Thoracic aorta (tissue), 2 donors: ENCODE data around the gene KCNQ5. TPM values are rescaled to one million over a fixed set of nuclear protein-coding genes. Genes with fewer than 3 reads are reported as not detected.
A peak's percentile ranks its signal among the peaks of the same experiment; 100 is the strongest.

Experiments
- ATAC-seq: fragments of 150-250 bp; one replicate; pipeline ENCODE4 v1.8.0; 2017; ENCODE audit warnings: low read depth; ENCODE audit not compliant: insufficient number of reproducible peaks, low FRiP score
- DNase-seq: peaks from one replicate; pipeline ENCODE4 v3.0.0-alpha.2; 2020; ENCODE audit warnings: low spot score
- H3K27ac ChIP-seq, 2 donors: fragments of 200-600 bp; sonication (generic); 1 replicate in 1 of 2; 2 replicates in 1 of 2; pipeline ENCODE4 v1.5.1; 2016; ENCODE audit warnings: mild to moderate bottlenecking in 2 of 2, moderate library complexity in 2 of 2
- H3K27me3 ChIP-seq: fragments of 200-600 bp; sonication (generic); replicated peaks from 2 replicates; pipeline ENCODE4 v1.6.0; 2016; ENCODE audit warnings: mild to moderate bottlenecking; ENCODE audit not compliant: insufficient read depth
- H3K36me3 ChIP-seq: fragments of 200-600 bp; sonication (generic); one replicate; pipeline ENCODE4 v1.5.1; 2016
- H3K4me1 ChIP-seq, 2 donors: fragments of 200-600 bp; sonication (generic); 1 replicate in 1 of 2; 2 replicates in 1 of 2; pipeline versions ENCODE4 v1.5.1 to v1.6.0; 2016; ENCODE audit warnings: low read depth in 2 of 2, mild to moderate bottlenecking in 1 of 2; ENCODE audit not compliant: control insufficient read depth in 1 of 2
- H3K4me3 ChIP-seq: fragments of 200-600 bp; sonication (generic); 2 replicates; pipeline ENCODE4 v1.5.1; 2016; ENCODE audit warnings: mild to moderate bottlenecking
- H3K9me3 ChIP-seq: fragments of 200-600 bp; sonication (generic); 2 replicates; pipeline ENCODE4 v1.5.1; 2016
- CTCF ChIP-seq: fragments of 200-600 bp; sonication (generic); IDR thresholded peaks from one replicate; pipeline ENCODE4 v1.5.1; 2019; ENCODE audit warnings: antibody characterized with exemption
- total RNA-seq, 2 donors: library from RNA; depleted of rRNA; stranded (reverse); fragments of >200 nt; gene quantifications; one replicate each; pipeline versions ENCODE4 v1.1.0 to v1.2.3, GENCODE V29; 2016

Gene KCNQ5
- total RNA-seq, 2 donors from 2014 or later = 7.3 to 8.5 TPM

GRCh38 chr6:72647489-72647888 lies 25.6 kb downstream of the KCNQ5 start:
- Histone ChIP-seq H3K9me3 (no peaks in the 10 kb centered on the region), H3K4me3 (no peak overlapping the region), H3K27ac (no peak overlapping the region), H3K27me3 (no peaks in the 10 kb centered on the region), H3K4me1 (peaks cover 15 to 36% of the 10 kb centered on the region in 2 donors), H3K36me3 (no peaks in the 10 kb centered on the region)
- DNase-seq (no peak), ATAC-seq (no peak)
- TF ChIP-seq CTCF = no peak

GRCh38 chr6:72649032-72649984 lies 27.4 kb downstream of the KCNQ5 start:
- Histone ChIP-seq H3K4me1 (peaks cover 15 to 46% of the 10 kb centered on the region in 2 donors), H3K27me3 (no peaks in the 10 kb centered on the region), H3K36me3 (no peaks in the 10 kb centered on the region), H3K9me3 (no peaks in the 10 kb centered on the region), H3K4me3 (no peak overlapping the region), H3K27ac (peak overlapping the region; percentile 45 to 79)
- DNase-seq (peak; percentile 4), ATAC-seq (peak; percentile 77)
- TF ChIP-seq CTCF = no peak

- H3K4me3 ChIP-seq = peak overlapping the region; percentile 51
- no peaks in the 10 kb centered on the region for H3K36me3 ChIP-seq
- DNase-seq (no peak), ATAC-seq (no peak)
- H3K27me3 ChIP-seq = no peaks in the 10 kb centered on the region
- TF ChIP-seq CTCF = no peak
- peaks cover 15 to 49% of the 10 kb centered on the region in 2 donors for H3K4me1 ChIP-seq
- peak overlapping the region; percentile 33 to 79 for H3K27ac ChIP-seq
- no peaks in the 10 kb centered on the region for H3K9me3 ChIP-seq
Measured at GRCh38 chr6:72650081-72650745, 28.3 kb downstream of the KCNQ5 start.

GRCh38 chr6:72651174-72651573 lies 29.3 kb downstream of the KCNQ5 start:
- no peak overlapping the region for H3K4me3 ChIP-seq
- no peak for TF ChIP-seq CTCF
- peak overlapping the region; percentile 33 to 79 for H3K27ac ChIP-seq
- peaks cover 15 to 52% of the 10 kb centered on the region in 2 donors for H3K4me1 ChIP-seq
- H3K27me3 ChIP-seq = no peaks in the 10 kb centered on the region
- no peaks in the 10 kb centered on the region for H3K36me3 ChIP-seq
- no peak for DNase-seq
- peak; percentile 28 for ATAC-seq
- no peaks in the 10 kb centered on the region for H3K9me3 ChIP-seq
